OCI-LY7 (cell line): ENCODE data around the gene RIT2. TPM values are rescaled to one million over a fixed set of nuclear protein-coding genes. Genes with fewer than 3 reads are reported as not detected.

Experiments used
- BruUV-seq: library from RNA; stranded (reverse); fragments of 400-500 nt; replicated peaks from 2 replicates; lab custom pipeline; 2021; lab: Mats Ljungman, UMichigan
- CTCF ChIA-PET: fragments of 300-600 bp; sonication (Branson Sonifier 250); formaldehyde crosslinking; loops from one replicate; lab custom pipeline; 2022; ENCODE audit warnings: antibody characterized with exemption; ENCODE audit not compliant: unreplicated experiment; lab: Charles Lee
- POLR2A ChIA-PET: fragments of 300-600 bp; sonication (Branson Sonifier 250); formaldehyde crosslinking; loops from one replicate; lab custom pipeline; 2022; ENCODE audit warnings: antibody characterized with exemption; lab: Charles Lee
- DNase-seq: peaks from one replicate; pipeline ENCODE4 v3.0.0-alpha.2; 2015; ENCODE audit warnings: low spot score
- H2AFZ ChIP-seq: fragments of 200-600 bp; sonication (generic), shearing (Covaris generic); 2 replicates; pipeline ENCODE4 v1.6.1; 2014; ENCODE audit warnings: mild to moderate bottlenecking, antibody characterized with exemption, low read length, moderate library complexity
- H3K27ac ChIP-seq: fragments of 200-600 bp; sonication (generic); 2 replicates; pipeline ENCODE4 v1.5.1; 2014; ENCODE audit warnings: mixed run types, low read depth, mild to moderate bottlenecking, moderate library complexity, low read length, inconsistent platforms; ENCODE audit not compliant: poor library complexity, severe bottlenecking
- H3K36me3 ChIP-seq: fragments of 200-600 bp; sonication (generic); 2 replicates; pipeline ENCODE4 v1.6.1; 2014; ENCODE audit warnings: mild to moderate bottlenecking, antibody characterized with exemption, low read length, moderate library complexity, mixed read lengths; ENCODE audit not compliant: insufficient read depth
- H3K4me1 ChIP-seq: fragments of 200-600 bp; sonication (generic); 2 replicates; pipeline ENCODE4 v1.5.1; 2014; ENCODE audit warnings: mild to moderate bottlenecking, low read length; ENCODE audit not compliant: insufficient read depth, poor library complexity, severe bottlenecking
- H3K4me2 ChIP-seq: fragments of 200-600 bp; sonication (generic); 2 replicates; pipeline ENCODE4 v1.6.1; 2014; ENCODE audit warnings: mild to moderate bottlenecking, low read length
- H3K4me3 ChIP-seq: fragments of 200-600 bp; sonication (generic); 2 replicates; pipeline ENCODE4 v1.5.1; 2014; ENCODE audit warnings: mild to moderate bottlenecking, low read depth, low read length; ENCODE audit not compliant: poor library complexity, severe bottlenecking
- H3K79me2 ChIP-seq: fragments of 200-600 bp; sonication (generic); 2 replicates; pipeline ENCODE4 v1.6.1; 2016; ENCODE audit warnings: low read depth, mild to moderate bottlenecking, low read length, moderate library complexity, mixed read lengths; ENCODE audit not compliant: insufficient read depth
- H3K9me2 ChIP-seq: fragments of 200-600 bp; sonication (generic); 2 replicates; pipeline ENCODE4 v1.6.1; 2016; ENCODE audit warnings: mild to moderate bottlenecking, low read length, mixed read lengths; ENCODE audit not compliant: insufficient read depth
- H3K9me3 ChIP-seq: fragments of 200-600 bp; sonication (generic); 2 replicates; pipeline ENCODE4 v1.6.1; 2014; ENCODE audit warnings: mild to moderate bottlenecking, mixed run types, low read length, mixed read lengths
- H4K20me1 ChIP-seq: fragments of 200-600 bp; sonication (generic); 2 replicates; pipeline ENCODE4 v1.6.1; 2014; ENCODE audit warnings: mild to moderate bottlenecking, antibody characterized with exemption, low read length, moderate library complexity, mixed read lengths; ENCODE audit not compliant: insufficient read depth
- EZH2phosphoT487 ChIP-seq: fragments of 200-600 bp; sonication (generic); IDR thresholded peaks from 2 replicates; pipeline ENCODE4 v1.6.1; 2018; ENCODE audit warnings: low read depth, borderline replicate concordance, mild to moderate bottlenecking, mixed run types, antibody characterized with exemption, low read length, moderate library complexity, mixed read lengths
- intact Hi-C: fragments of 100-400 bp; cut with micrococcal nuclease; formaldehyde crosslinking; loops from one replicate; pipeline ENCODE4 v1.10.0; 2022; ENCODE audit not compliant: unreplicated experiment
- total RNA-seq, 2 experiments: library from RNA; depleted of rRNA in 1 of 2; stranded (reverse); fragments of >200 nt in 1 of 2; shearing (Covaris generic) in 1 of 2; gene quantifications; 2 replicates each; pipeline ENCODE4 v1.2.3, GENCODE V29; 2014 to 2022
- TF ChIP-seq, protein P1 (sequence below): fragments of 200-600 bp; sonication (generic); conservative IDR thresholded peaks from 2 replicates; pipeline ENCODE4 v1.5.1; 2014; ENCODE audit warnings: mild to moderate bottlenecking, antibody characterized with exemption, low read length, moderate library complexity, mixed read lengths

Gene RIT2
- total RNA-seq, 2 experiments from 2014 or later, result not detected

DNA sequence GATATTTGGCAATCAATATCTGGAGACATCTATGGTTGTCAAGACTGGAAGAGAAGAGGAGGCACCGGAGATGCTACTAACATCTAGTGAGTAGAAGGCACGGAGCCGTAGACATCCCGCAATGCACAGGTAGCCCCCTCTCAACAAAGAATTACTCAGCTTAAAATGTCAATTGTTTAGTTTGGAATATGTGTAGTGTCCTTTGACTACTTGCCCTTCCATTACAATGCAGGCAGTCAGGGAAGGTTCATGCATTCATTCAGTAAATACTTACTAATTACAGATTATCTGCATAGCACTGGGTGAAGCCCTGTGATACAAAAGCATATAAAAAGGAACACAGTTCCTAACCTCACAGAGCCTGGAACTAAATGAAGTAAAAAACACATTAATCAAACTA is 294.0 kb downstream of the RIT2 start:
- no peaks in the 10 kb centered on the region for H3K4me1 ChIP-seq
- no peak overlapping the region for H3K4me2 ChIP-seq
- no peaks in the 10 kb centered on the region for H3K36me3 ChIP-seq
- no peak overlapping the region for H2AFZ ChIP-seq
- TF ChIP-seq EZH2phosphoT487, result no peak
- TF ChIP-seq, protein P1, sequence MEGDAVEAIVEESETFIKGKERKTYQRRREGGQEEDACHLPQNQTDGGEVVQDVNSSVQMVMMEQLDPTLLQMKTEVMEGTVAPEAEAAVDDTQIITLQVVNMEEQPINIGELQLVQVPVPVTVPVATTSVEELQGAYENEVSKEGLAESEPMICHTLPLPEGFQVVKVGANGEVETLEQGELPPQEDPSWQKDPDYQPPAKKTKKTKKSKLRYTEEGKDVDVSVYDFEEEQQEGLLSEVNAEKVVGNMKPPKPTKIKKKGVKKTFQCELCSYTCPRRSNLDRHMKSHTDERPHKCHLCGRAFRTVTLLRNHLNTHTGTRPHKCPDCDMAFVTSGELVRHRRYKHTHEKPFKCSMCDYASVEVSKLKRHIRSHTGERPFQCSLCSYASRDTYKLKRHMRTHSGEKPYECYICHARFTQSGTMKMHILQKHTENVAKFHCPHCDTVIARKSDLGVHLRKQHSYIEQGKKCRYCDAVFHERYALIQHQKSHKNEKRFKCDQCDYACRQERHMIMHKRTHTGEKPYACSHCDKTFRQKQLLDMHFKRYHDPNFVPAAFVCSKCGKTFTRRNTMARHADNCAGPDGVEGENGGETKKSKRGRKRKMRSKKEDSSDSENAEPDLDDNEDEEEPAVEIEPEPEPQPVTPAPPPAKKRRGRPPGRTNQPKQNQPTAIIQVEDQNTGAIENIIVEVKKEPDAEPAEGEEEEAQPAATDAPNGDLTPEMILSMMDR, result no peak
- no peaks in the 10 kb centered on the region for H3K9me2 ChIP-seq
- ChIA-PET POLR2A (no interaction called here), CTCF (no interaction called here)
- H4K20me1 ChIP-seq, result no peaks in the 10 kb centered on the region
- no TSS peak for BruUV-seq
- DNase-seq, result no peak
- no peaks in the 10 kb centered on the region for H3K9me3 ChIP-seq
- intact Hi-C loops, result no loop called here
- H3K27ac ChIP-seq, result no peak overlapping the region
- H3K79me2 ChIP-seq, result no peaks in the 10 kb centered on the region
- no peak overlapping the region for H3K4me3 ChIP-seq

DNA sequence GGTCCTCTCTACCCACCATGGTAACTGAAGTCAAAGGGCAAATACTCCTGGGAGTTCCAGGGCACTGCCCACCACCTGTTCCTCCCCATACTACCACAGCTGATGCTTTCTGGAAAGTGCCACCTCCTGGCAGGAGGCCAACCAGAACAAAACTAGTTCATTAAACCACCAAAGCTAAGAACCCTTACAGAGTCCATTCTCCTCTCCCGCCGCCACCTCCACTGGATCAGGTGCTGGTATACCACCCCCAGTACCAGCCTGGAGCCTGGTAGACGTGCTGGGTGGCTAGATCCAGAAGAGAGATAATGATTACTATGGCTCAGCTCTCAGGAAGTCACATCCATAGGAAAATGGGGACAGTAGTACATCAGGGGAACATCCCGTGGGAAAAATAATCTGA is 300.9 kb downstream of the RIT2 start:
- Histone ChIP-seq H3K4me1 (no peaks in the 10 kb centered on the region), H3K27ac (no peak overlapping the region), H3K4me2 (no peak overlapping the region), H2AFZ (no peak overlapping the region), H3K4me3 (no peak overlapping the region), H3K79me2 (no peaks in the 10 kb centered on the region), H3K9me2 (no peaks in the 10 kb centered on the region), H3K36me3 (no peaks in the 10 kb centered on the region), H3K9me3 (no peaks in the 10 kb centered on the region), H4K20me1 (no peaks in the 10 kb centered on the region)
- no peak for TF ChIP-seq EZH2phosphoT487
- TF ChIP-seq, protein P1, result no peak
- no TSS peak for BruUV-seq
- intact Hi-C loops, result no loop called here
- CTCF ChIA-PET, result no interaction called here
- POLR2A ChIA-PET, result no interaction called here
- DNase-seq, result no peak

DNA sequence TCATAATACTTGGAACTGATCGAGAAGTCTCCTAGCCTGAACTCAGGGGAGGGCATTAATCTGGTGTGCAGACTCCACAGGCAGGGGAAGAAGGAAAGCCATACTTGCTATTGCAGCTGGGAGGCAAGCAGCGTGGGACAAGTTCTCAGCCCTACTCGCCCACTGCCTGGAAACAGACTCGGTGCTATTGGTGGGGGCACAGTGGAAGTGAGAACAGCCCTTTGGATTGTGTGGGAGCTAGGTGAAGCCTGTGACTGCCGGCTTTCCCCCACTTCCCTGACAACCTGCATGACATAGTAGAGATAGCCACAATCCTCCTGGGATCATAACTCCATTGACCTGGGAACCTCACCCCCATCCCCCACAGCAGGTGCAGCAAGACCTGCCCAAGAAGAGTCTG is 301.3 kb downstream of the RIT2 start:
- DNase-seq, result no peak
- no peaks in the 10 kb centered on the region for H3K79me2 ChIP-seq
- H3K4me1 ChIP-seq, result no peaks in the 10 kb centered on the region
- no TSS peak for BruUV-seq
- ChIA-PET CTCF (no interaction called here), POLR2A (no interaction called here)
- H3K9me3 ChIP-seq, result no peaks in the 10 kb centered on the region
- no peak overlapping the region for H3K27ac ChIP-seq
- no peak overlapping the region for H3K4me2 ChIP-seq
- no peaks in the 10 kb centered on the region for H3K36me3 ChIP-seq
- no peak for TF ChIP-seq EZH2phosphoT487
- TF ChIP-seq, protein P1, result no peak
- H3K4me3 ChIP-seq, result no peak overlapping the region
- intact Hi-C loops, result no loop called here
- no peaks in the 10 kb centered on the region for H3K9me2 ChIP-seq
- H4K20me1 ChIP-seq, result no peaks in the 10 kb centered on the region
- no peak overlapping the region for H2AFZ ChIP-seq
